B cell (primary cell): ENCODE results near the gene UPK1B. TPM values are rescaled to one million over a fixed set of nuclear protein-coding genes. Genes with fewer than 3 reads are reported as not detected.

Experiments used
- ATAC-seq: fragments of 200-7000 bp; cut with Tn5 transposase; one replicate; pipeline ENCODE4 v1.10.0; 2021; ENCODE audit warnings: low read depth, mild to moderate bottlenecking, moderate number of reproducible peaks, moderate library complexity
- CTCF ChIA-PET: fragments of 350-600 bp; sonication (Branson Sonifier 250); formaldehyde crosslinking; loops from one replicate; lab custom pipeline; 2021; ENCODE audit warnings: antibody characterized with exemption, inconsistent platforms; lab: Charles Lee
- POLR2A ChIA-PET: fragments of 350-600 bp; sonication (Branson Sonifier 250); formaldehyde crosslinking; loops from one replicate; lab custom pipeline; 2021; ENCODE audit warnings: antibody characterized with exemption; lab: Charles Lee
- DNase-seq: peaks from one replicate; pipeline ENCODE4 v3.0.0; 2013
- H2AFZ ChIP-seq: 2 replicates; pipeline ENCODE4 v1.6.1; 2012; ENCODE audit warnings: mild to moderate bottlenecking, low read depth, low read length; ENCODE audit not compliant: insufficient read depth, poor library complexity, severe bottlenecking
- H3K27ac ChIP-seq, 2 donors: 1 replicate in 1 of 2; 2 replicates in 1 of 2; pipeline ENCODE4 v1.5.1; 2012 to 2013; ENCODE audit warnings: low read length in 2 of 2, mild to moderate bottlenecking in 2 of 2, moderate library complexity in 1 of 2
- H3K27me3 ChIP-seq, 4 experiments: fragments of 200-600 bp in 1 of 4; sonication (generic) in 1 of 4; replicated peaks in 1 of 4; 1 replicate in 2 of 4; 2 replicates in 2 of 4; pipeline versions ENCODE4 v1.6.1 to v1.7.0; 2013 to 2016; ENCODE audit warnings: low read length in 3 of 4, mild to moderate bottlenecking in 2 of 4, mixed read lengths in 1 of 4, moderate library complexity in 1 of 4; ENCODE audit not compliant: insufficient read depth in 4 of 4, control insufficient read depth in 3 of 4; ENCODE audit errors: control extremely low read depth in 1 of 4
- H3K36me3 ChIP-seq, 2 experiments: replicated peaks in 1 of 2; 1 replicate in 1 of 2; 2 replicates in 1 of 2; pipeline versions ENCODE4 v1.6.1 to v1.7.1; 2013; ENCODE audit warnings: low read length in 1 of 2; ENCODE audit not compliant: insufficient read depth in 2 of 2, control insufficient read depth in 1 of 2; ENCODE audit errors: control extremely low read depth in 1 of 2, extremely low read depth in 1 of 2
- H3K4me1 ChIP-seq, 2 donors: fragments of 200-600 bp in 1 of 2; sonication (generic) in 1 of 2; 1 replicate in 1 of 2; 2 replicates in 1 of 2; pipeline versions ENCODE4 v1.5.1 to v1.6.1; 2013 to 2017; ENCODE audit warnings: low read length in 2 of 2; ENCODE audit not compliant: control insufficient read depth in 2 of 2, insufficient read depth in 2 of 2
- H3K4me2 ChIP-seq: replicated peaks from 2 replicates; pipeline ENCODE3; 2012; ENCODE audit warnings: mild to moderate bottlenecking, low read depth, low read length; ENCODE audit not compliant: poor library complexity, severe bottlenecking
- H3K4me3 ChIP-seq, 5 experiments: fragments of 200-600 bp in 1 of 5; sonication (generic) in 1 of 5; 1 replicate in 3 of 5; 2 replicates in 2 of 5; pipeline versions ENCODE4 v1.5.1 to v1.7.0; 2011 to 2016; ENCODE audit warnings: low read length in 4 of 5, mild to moderate bottlenecking in 4 of 5, low read depth in 2 of 5, control low read depth in 1 of 5, moderate library complexity in 1 of 5; ENCODE audit not compliant: insufficient read depth in 1 of 5; ENCODE audit errors: control extremely low read depth in 1 of 5, extremely low read depth in 1 of 5
- H3K79me2 ChIP-seq: fragments of 200-600 bp; sonication (generic); one replicate; pipeline ENCODE4 v1.6.0; 2016; ENCODE audit warnings: low read length; ENCODE audit not compliant: control insufficient read depth, insufficient read depth
- H3K9ac ChIP-seq: fragments of 200-600 bp; sonication (generic); 2 replicates; pipeline ENCODE4 v1.6.1; 2017; ENCODE audit warnings: mild to moderate bottlenecking, low read length, moderate library complexity
- H3K9me3 ChIP-seq, 3 donors: one replicate each; pipeline versions ENCODE4 v1.6.1 to v1.7.1; 2013; ENCODE audit warnings: low read length in 2 of 3; ENCODE audit not compliant: control insufficient read depth in 2 of 3, insufficient read depth in 1 of 3; ENCODE audit errors: control extremely low read depth in 1 of 3
- H4K20me1 ChIP-seq: 2 replicates; pipeline ENCODE4 v1.6.0; 2012; ENCODE audit warnings: mild to moderate bottlenecking, low read length; ENCODE audit not compliant: insufficient read depth, control insufficient read depth, poor library complexity, severe bottlenecking
- H3K27ac Mint-ChIP-seq: one replicate; pipeline ENCODE4 v1.8.0; 2021; ENCODE audit warnings: mixed read lengths
- H3K27me3 Mint-ChIP-seq: one replicate; pipeline ENCODE4 v1.8.0; 2021; ENCODE audit warnings: mixed read lengths
- H3K4me1 Mint-ChIP-seq: one replicate; pipeline ENCODE4 v1.8.0; 2021; ENCODE audit warnings: mixed read lengths
- H3K4me3 Mint-ChIP-seq: one replicate; pipeline ENCODE4 v1.8.0; 2021; ENCODE audit warnings: mixed read lengths
- H3K9me3 Mint-ChIP-seq: one replicate; pipeline ENCODE4 v1.8.0; 2022; ENCODE audit warnings: mixed read lengths; ENCODE audit not compliant: insufficient read depth
- EZH2 ChIP-seq: IDR thresholded peaks from 2 replicates; pipeline ENCODE4 v1.6.1; 2012; ENCODE audit warnings: borderline replicate concordance, low read depth, mild to moderate bottlenecking, moderate library complexity, low read length; ENCODE audit not compliant: insufficient read depth, poor library complexity, severe bottlenecking
- WGBS: methylation state at CpG from one replicate; pipeline ENCODE4 v1.1.5; 2013; ENCODE audit warnings: missing lambda C conversion rate; ENCODE audit not compliant: insufficient coverage; 5-methylcytosine and 5-hydroxymethylcytosine counted together
- intact Hi-C: fragments of 100-400 bp; cut with micrococcal nuclease; formaldehyde crosslinking; loops from one replicate; pipeline ENCODE4 v1.10.0; 2022
- polyA plus RNA-seq: library from polyadenylated mRNA; depleted of rRNA; stranded (reverse); fragments of >200 nt; gene quantifications from 2 replicates; pipeline ENCODE4 v1.2.3, GENCODE V29; 2012
- total RNA-seq, 2 donors: library from RNA; stranded (reverse); fragments of 120-200 nt in 1 of 2; gene quantifications; 1 replicate in 1 of 2; 2 replicates in 1 of 2; pipeline versions ENCODE4 v1.2.3 to v1.2.4, GENCODE V29; 2013 to 2022
- TF ChIP-seq, protein P1 (sequence below): fragments of 200-600 bp; IDR thresholded peaks from one replicate; pipeline ENCODE4 v1.8.0; 2022; ENCODE audit warnings: antibody characterized with exemption, mild to moderate bottlenecking

Gene UPK1B
- total and polyA plus RNA-seq, 2 donors (not counting 1 experiment from before 2014, with no cell fraction given) = not detected

GRCh38 chr3:119240101-119240590 is 66.7 kb downstream of the UPK1B start:
- intact Hi-C loops = loop anchor here (1.0 to 10.0 kb wide), 7 partner anchors 55 to 1503 kb away; partner anchors contain the start of genes ARHGAP31, CFAP91, COX17 and GSK3B
- DNase-seq (no peak), ATAC-seq (no peak)
- TF ChIP-seq, protein P1, sequence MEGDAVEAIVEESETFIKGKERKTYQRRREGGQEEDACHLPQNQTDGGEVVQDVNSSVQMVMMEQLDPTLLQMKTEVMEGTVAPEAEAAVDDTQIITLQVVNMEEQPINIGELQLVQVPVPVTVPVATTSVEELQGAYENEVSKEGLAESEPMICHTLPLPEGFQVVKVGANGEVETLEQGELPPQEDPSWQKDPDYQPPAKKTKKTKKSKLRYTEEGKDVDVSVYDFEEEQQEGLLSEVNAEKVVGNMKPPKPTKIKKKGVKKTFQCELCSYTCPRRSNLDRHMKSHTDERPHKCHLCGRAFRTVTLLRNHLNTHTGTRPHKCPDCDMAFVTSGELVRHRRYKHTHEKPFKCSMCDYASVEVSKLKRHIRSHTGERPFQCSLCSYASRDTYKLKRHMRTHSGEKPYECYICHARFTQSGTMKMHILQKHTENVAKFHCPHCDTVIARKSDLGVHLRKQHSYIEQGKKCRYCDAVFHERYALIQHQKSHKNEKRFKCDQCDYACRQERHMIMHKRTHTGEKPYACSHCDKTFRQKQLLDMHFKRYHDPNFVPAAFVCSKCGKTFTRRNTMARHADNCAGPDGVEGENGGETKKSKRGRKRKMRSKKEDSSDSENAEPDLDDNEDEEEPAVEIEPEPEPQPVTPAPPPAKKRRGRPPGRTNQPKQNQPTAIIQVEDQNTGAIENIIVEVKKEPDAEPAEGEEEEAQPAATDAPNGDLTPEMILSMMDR = no peak
- no peak for TF ChIP-seq EZH2
- peaks cover 30 to 34% of the 10 kb centered on the region in 2 donors for H3K4me1 ChIP-seq
- CTCF ChIA-PET = interaction anchor here (0.6 to 3.2 kb wide), 18 partner anchors 15 to 482 kb away, joined by 3 to 78 read pairs (median 6); partner anchors contain the start of genes TEX55 and TIMMDC1
- H3K79me2 ChIP-seq = peaks cover 30% of the 10 kb centered on the region
- peak overlapping the region; percentile 81 for H3K27ac Mint-ChIP-seq
- peak overlapping the region; percentile 86 for H3K4me3 Mint-ChIP-seq
- peak overlapping the region; percentile 57 to 82 (median 72) for H3K4me3 ChIP-seq
- H3K36me3 ChIP-seq = peaks cover 1 to 5% of the 10 kb centered on the region in 2 experiments
- no peaks in the 10 kb centered on the region for H3K9me3 Mint-ChIP-seq
- POLR2A ChIA-PET = interaction anchor here (0.9 to 1.2 kb wide), 3 partner anchors 356 to 854 kb away, joined by 3 to 10 read pairs (median 4); no protein-coding TSS in a partner anchor
- H3K9ac ChIP-seq = peak overlapping the region; percentile 91
- peak overlapping the region; percentile 81 for H2AFZ ChIP-seq
- peaks cover 30% of the 10 kb centered on the region for H3K4me1 Mint-ChIP-seq
- WGBS = 2% methylated on average over 16 of the region's 16 CpGs
- H3K27me3 Mint-ChIP-seq = no peaks in the 10 kb centered on the region
- H3K4me2 ChIP-seq = peak overlapping the region; percentile 86
- H3K27me3 ChIP-seq = no peaks in the 10 kb centered on the region
- H3K9me3 ChIP-seq = no peaks in the 10 kb centered on the region
- H3K27ac ChIP-seq = peak overlapping the region; percentile 62 to 93
- H4K20me1 ChIP-seq = no peaks in the 10 kb centered on the region
